HL-60 (cell line): ENCODE measurements around the gene FKBP1B.

Experiments
- DNase-seq, 2 experiments: peaks; one replicate each; pipeline ENCODE4 v3.0.0-alpha.2; 2010 to 2020; ENCODE audit warnings: low read depth in 1 of 2, low spot score in 1 of 2
- H3K27ac ChIP-seq: fragments of 250-450 bp; sonication (Bioruptor Pico); replicated peaks from 2 replicates; pipeline ENCODE4 v1.5.1; 2020; ENCODE audit warnings: mild to moderate bottlenecking, moderate library complexity
- H3K27me3 ChIP-seq: fragments of 250-450 bp; sonication (Bioruptor Pico); 2 replicates; pipeline ENCODE4 v1.5.1; 2021; ENCODE audit warnings: mild to moderate bottlenecking, moderate library complexity; ENCODE audit not compliant: insufficient read depth, poor library complexity, severe bottlenecking
- H3K4me3 ChIP-seq: replicated peaks from 2 replicates; pipeline ENCODE4 v1.5.1; 2011; ENCODE audit warnings: mild to moderate bottlenecking, control low read depth, low read length; ENCODE audit not compliant: insufficient read depth
- CTCF ChIP-seq: IDR thresholded peaks from one replicate; pipeline ENCODE4 v1.5.1; 2011; ENCODE audit warnings: low read length, control low read depth, inconsistent platforms; ENCODE audit not compliant: insufficient read depth
- GABPA ChIP-seq: IDR thresholded peaks from 2 replicates; pipeline ENCODE4 v1.6.1; 2012; ENCODE audit warnings: low read depth
- POLR2AphosphoS5 ChIP-seq: IDR thresholded peaks from 2 replicates; pipeline ENCODE4 v1.6.1; 2012; ENCODE audit warnings: low read depth
- REST ChIP-seq: IDR thresholded peaks from 2 replicates; pipeline ENCODE4 v1.6.1; 2012; ENCODE audit warnings: low read depth; ENCODE audit not compliant: insufficient replicate concordance
- SPI1 ChIP-seq: IDR thresholded peaks from 2 replicates; pipeline ENCODE4 v1.6.1; 2012; ENCODE audit warnings: low read depth, mild to moderate bottlenecking, borderline replicate concordance

FKBP1B gene

GRCh38 chr2:24073816-24074215 is 24.3 kb downstream of the FKBP1B start:
- Histone ChIP-seq H3K4me3 (no peak overlapping the region), H3K27me3 (no peaks in the 10 kb centered on the region), H3K27ac (no peak overlapping the region)
- no peak for TF ChIP-seq SPI1
- no peak for TF ChIP-seq REST
- no peak for TF ChIP-seq CTCF
- no peak for TF ChIP-seq GABPA
- no peak for TF ChIP-seq POLR2AphosphoS5
- DNase-seq = no peak

GRCh38 chr2:24075259-24075658 is 25.7 kb downstream of the FKBP1B start:
- DNase-seq = no peak
- Histone ChIP-seq H3K27ac (peak overlapping the region; percentile 86; the same call in 1 of the 2 replicates), H3K4me3 (peak overlapping the region; percentile 72), H3K27me3 (no peaks in the 10 kb centered on the region)
- TF ChIP-seq REST (no peak), SPI1 (no peak), GABPA (no peak), POLR2AphosphoS5 (no peak), CTCF (no peak)

DNA sequence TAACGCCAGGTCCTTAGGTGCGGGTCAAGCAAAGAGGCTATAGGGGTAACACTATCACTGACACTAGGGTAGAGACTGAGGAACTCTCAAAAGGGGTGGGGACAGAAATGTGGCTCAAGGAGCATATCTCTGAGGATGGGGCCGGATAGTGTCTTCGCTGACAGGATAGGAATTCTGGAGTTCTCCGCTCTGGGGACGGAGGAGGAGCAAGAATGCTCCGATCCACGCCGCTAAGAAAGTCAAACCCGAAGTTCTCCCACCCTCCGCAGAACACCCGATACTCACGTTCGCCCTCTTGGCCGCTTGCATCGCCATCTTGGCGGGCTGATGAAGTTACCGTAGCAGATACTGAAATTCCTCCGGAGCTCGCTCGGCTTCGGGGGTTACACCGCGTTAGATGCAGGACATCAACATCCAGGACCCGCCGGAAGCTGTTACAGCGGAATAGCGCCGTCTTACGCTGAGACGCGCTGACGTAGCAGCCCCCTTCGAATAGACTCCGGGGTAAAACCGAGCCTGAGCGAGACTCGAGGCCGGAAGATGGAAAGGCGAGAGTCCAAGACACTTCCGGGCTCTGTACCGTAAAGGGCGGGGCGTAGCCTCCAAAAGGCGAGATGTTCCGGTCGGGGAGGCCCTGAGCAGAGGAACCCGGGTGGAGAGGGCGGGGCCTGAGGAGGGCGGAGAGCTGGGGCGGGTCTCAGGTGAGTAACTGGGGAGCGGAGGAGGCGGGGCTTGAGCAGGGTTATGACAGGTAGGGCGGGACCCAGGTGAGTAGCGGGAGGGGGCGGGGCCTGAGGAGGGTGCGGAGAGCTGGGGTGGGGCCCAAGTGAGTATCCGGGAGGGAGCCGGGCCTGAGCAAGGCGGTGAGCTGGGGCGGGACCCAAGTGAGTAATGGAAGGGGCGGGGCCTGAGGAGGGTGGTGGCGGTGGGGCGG is 26.6 kb downstream of the FKBP1B start, which contains the start of gene SF3B6:
TSS of gene SF3B6 (minus strand) at position 412 of the 934 bp plus-strand sequence. CDS start at position 315, 97 bp downstream.
- peak; percentile 99 to 100 for DNase-seq
- TF ChIP-seq CTCF (no peak), REST (peak; percentile 67), SPI1 (peak; percentile 56; the same call in 1 of the 2 replicates), GABPA (peak; percentile 99), POLR2AphosphoS5 (peak; percentile 88)
- H3K4me3 ChIP-seq = peak within 1 kb of the TSS; percentile 72
- H3K27ac ChIP-seq = peak within 1 kb of the TSS; percentile 86
- no peaks in the 10 kb centered on the region for H3K27me3 ChIP-seq
